SK-N-SH treated with all-trans-retinoic acid at 6 μM for 48 hours (cell line): ENCODE results near the gene ADAMTS18.
A peak's percentile ranks its signal among the peaks of the same experiment; 100 is the strongest.

ENCODE experiments used
- ATAC-seq: fragments of 200-7000 bp; cut with Tn5 transposase; 3 replicates; pipeline ENCODE4 v1.9.1; 2020; ENCODE audit warnings: mild to moderate bottlenecking, moderate library complexity
- ARNTL ChIP-seq: fragments of 450-650 bp; formaldehyde crosslinking; IDR thresholded peaks from 2 replicates; pipeline ENCODE4 v1.5.0; 2020; ENCODE audit warnings: low read depth, mild to moderate bottlenecking, moderate library complexity, borderline replicate concordance
- BACH2 ChIP-seq: fragments of 250-450 bp; sonication (Bioruptor Pico); IDR thresholded peaks from 2 replicates; pipeline ENCODE4 v1.9.0; 2021; ENCODE audit warnings: mild to moderate bottlenecking, borderline replicate concordance
- CSDC2 ChIP-seq: fragments of 250-450 bp; sonication (Bioruptor Pico); IDR thresholded peaks from 2 replicates; pipeline ENCODE4 v1.5.0; 2020; ENCODE audit warnings: mild to moderate bottlenecking, moderate library complexity
- ESRRG ChIP-seq: fragments of 250-450 bp; sonication (Bioruptor Pico); IDR thresholded peaks from 2 replicates; pipeline ENCODE4 v1.6.1; 2021; ENCODE audit warnings: mild to moderate bottlenecking
- GLIS3 ChIP-seq: fragments of 250-450 bp; sonication (Bioruptor Pico); IDR thresholded peaks from 2 replicates; pipeline ENCODE4 v1.5.0; 2020; ENCODE audit warnings: mild to moderate bottlenecking, moderate library complexity
- ISL1 ChIP-seq: fragments of 250-450 bp; sonication (Bioruptor Pico); IDR thresholded peaks from 2 replicates; pipeline ENCODE4 v2.1.2; 2022; ENCODE audit warnings: mild to moderate bottlenecking, moderate library complexity
- OSR1 ChIP-seq: fragments of 250-450 bp; sonication (Bioruptor Pico); IDR thresholded peaks from 2 replicates; pipeline ENCODE4 v1.8.0; 2022; ENCODE audit warnings: moderate library complexity, mild to moderate bottlenecking, inconsistent platforms
- PATZ1 ChIP-seq: fragments of 250-450 bp; sonication (Bioruptor Pico); IDR thresholded peaks from 2 replicates; pipeline ENCODE4 v1.8.0; 2020; ENCODE audit warnings: mild to moderate bottlenecking, moderate library complexity, borderline replicate concordance
- PPARA ChIP-seq: fragments of 250-450 bp; sonication (Bioruptor Pico); IDR thresholded peaks from 2 replicates; pipeline ENCODE4 v1.5.0; 2020; ENCODE audit warnings: mild to moderate bottlenecking, borderline replicate concordance
- RARB ChIP-seq: fragments of 250-450 bp; sonication (Bioruptor Pico); IDR thresholded peaks from 2 replicates; pipeline ENCODE4 v1.8.0; 2021; ENCODE audit warnings: mild to moderate bottlenecking, moderate library complexity
- SNAI2 ChIP-seq: fragments of 250-450 bp; sonication (Bioruptor Pico); IDR thresholded peaks from 2 replicates; pipeline ENCODE4 v1.5.0; 2020; ENCODE audit warnings: mild to moderate bottlenecking, moderate library complexity
- TCF4 ChIP-seq: fragments of 250-450 bp; sonication (Bioruptor Pico); IDR thresholded peaks from 2 replicates; pipeline ENCODE4 v1.8.0; 2021; ENCODE audit warnings: mild to moderate bottlenecking, moderate library complexity, borderline replicate concordance
- ZC3H10 ChIP-seq: fragments of 250-450 bp; sonication (Bioruptor Pico); IDR thresholded peaks from 2 replicates; pipeline ENCODE4 v1.5.1; 2021; ENCODE audit warnings: mild to moderate bottlenecking, moderate library complexity
- ZFP3 ChIP-seq: fragments of 250-450 bp; sonication (Bioruptor Pico); IDR thresholded peaks from 2 replicates; pipeline ENCODE4 v1.5.0; 2020; ENCODE audit warnings: mild to moderate bottlenecking, moderate library complexity
- ZNF70 ChIP-seq: fragments of 450-650 bp; formaldehyde crosslinking; IDR thresholded peaks from 2 replicates; pipeline ENCODE4 v1.5.0; 2020; ENCODE audit warnings: mild to moderate bottlenecking, moderate library complexity
- TF ChIP-seq, protein P1 (sequence below): fragments of 250-450 bp; sonication (Bioruptor Pico); IDR thresholded peaks from 2 replicates; pipeline ENCODE4 v1.5.1; 2021; ENCODE audit warnings: mild to moderate bottlenecking, moderate library complexity
- TF ChIP-seq, protein P2 (sequence below): fragments of 250-450 bp; sonication (Bioruptor Pico); IDR thresholded peaks from 2 replicates; pipeline ENCODE4 v1.5.1; 2020; ENCODE audit warnings: low read depth, mild to moderate bottlenecking, moderate library complexity
- TF ChIP-seq, protein P3 (sequence below): fragments of 250-450 bp; sonication (Bioruptor Pico); IDR thresholded peaks from 2 replicates; pipeline ENCODE4 v1.8.0; 2021; ENCODE audit warnings: low read depth, mild to moderate bottlenecking, moderate library complexity, borderline replicate concordance

Gene ADAMTS18

DNA sequence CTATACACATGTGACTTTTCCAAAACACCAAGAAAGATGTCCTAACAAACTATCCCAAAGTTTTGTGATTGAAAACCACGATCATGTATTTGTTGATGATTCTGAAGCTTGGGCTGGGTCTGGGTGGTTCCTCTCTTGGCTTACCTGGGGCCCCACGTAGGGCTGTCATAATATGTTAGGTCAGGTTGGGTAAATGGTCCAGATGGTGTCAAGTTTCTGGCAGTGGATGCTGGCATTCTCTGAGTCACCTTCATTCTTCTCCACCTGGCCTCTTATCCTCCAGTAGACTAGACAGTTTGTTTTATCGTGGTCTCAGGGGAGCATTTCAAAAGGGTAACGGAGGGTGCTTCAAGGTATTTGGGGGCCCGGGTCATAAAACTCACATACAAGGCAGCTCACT, 196.2 kb downstream of the ADAMTS18 start (continued):
- TF ChIP-seq, protein P1, sequence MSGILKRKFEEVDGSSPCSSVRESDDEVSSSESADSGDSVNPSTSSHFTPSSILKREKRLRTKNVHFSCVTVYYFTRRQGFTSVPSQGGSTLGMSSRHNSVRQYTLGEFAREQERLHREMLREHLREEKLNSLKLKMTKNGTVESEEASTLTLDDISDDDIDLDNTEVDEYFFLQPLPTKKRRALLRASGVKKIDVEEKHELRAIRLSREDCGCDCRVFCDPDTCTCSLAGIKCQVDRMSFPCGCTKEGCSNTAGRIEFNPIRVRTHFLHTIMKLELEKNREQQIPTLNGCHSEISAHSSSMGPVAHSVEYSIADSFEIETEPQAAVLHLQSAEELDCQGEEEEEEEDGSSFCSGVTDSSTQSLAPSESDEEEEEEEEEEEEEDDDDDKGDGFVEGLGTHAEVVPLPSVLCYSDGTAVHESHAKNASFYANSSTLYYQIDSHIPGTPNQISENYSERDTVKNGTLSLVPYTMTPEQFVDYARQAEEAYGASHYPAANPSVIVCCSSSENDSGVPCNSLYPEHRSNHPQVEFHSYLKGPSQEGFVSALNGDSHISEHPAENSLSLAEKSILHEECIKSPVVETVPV (CRISPR knock-in tag) = no peak
- TF ChIP-seq TCF4 (CRISPR knock-in tag) = no peak

DNA sequence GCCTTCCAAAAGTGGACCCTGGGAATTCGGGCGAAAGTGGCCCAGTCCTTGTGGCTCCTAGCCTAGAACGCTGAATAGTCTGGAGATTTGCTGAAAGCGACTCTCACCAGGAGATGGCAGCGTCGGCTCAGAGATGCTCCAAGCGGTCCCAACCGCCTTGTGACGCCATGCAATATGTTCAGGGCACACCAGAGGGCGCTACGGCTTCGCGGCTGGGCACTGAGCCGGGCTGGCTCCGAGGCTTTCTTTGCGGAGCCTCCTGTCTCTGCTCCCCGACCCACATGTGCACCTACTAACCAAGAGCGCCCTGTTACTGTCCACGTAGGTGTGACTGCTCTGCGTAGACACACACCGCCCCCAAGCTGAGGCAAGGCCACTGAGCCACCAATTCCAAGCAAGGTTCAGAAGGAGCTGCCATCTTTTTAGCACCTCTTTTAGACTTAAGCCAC, 198.7 kb downstream of the ADAMTS18 start:
- peak; percentile 98 for ATAC-seq
- TF ChIP-seq CSDC2 (peak; percentile 42; the same call in 1 of the 2 replicates), GLIS3 (CRISPR knock-in tag) (no peak)

GRCh38 chr16:77234611-77235010, 200.2 kb downstream of the ADAMTS18 start:
- TF ChIP-seq BACH2 (CRISPR knock-in tag) = no peak
- TF ChIP-seq SNAI2 (CRISPR knock-in tag) = no peak
- TF ChIP-seq ZFP3 (CRISPR knock-in tag) = no peak
- TF ChIP-seq, protein P2, sequence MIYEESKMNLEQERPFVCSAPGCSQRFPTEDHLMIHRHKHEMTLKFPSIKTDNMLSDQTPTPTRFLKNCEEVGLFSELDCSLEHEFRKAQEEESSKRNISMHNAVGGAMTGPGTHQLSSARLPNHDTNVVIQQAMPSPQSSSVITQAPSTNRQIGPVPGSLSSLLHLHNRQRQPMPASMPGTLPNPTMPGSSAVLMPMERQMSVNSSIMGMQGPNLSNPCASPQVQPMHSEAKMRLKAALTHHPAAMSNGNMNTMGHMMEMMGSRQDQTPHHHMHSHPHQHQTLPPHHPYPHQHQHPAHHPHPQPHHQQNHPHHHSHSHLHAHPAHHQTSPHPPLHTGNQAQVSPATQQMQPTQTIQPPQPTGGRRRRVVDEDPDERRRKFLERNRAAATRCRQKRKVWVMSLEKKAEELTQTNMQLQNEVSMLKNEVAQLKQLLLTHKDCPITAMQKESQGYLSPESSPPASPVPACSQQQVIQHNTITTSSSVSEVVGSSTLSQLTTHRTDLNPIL (CRISPR knock-in tag) = no peak
- TF ChIP-seq RARB (CRISPR knock-in tag) = no peak
- TF ChIP-seq ESRRG (CRISPR knock-in tag) = no peak
- TF ChIP-seq ISL1 = no peak
- no peak for TF ChIP-seq OSR1
- TF ChIP-seq CSDC2 = no peak
- TF ChIP-seq TCF4 (CRISPR knock-in tag) = no peak
- ATAC-seq = no peak

DNA sequence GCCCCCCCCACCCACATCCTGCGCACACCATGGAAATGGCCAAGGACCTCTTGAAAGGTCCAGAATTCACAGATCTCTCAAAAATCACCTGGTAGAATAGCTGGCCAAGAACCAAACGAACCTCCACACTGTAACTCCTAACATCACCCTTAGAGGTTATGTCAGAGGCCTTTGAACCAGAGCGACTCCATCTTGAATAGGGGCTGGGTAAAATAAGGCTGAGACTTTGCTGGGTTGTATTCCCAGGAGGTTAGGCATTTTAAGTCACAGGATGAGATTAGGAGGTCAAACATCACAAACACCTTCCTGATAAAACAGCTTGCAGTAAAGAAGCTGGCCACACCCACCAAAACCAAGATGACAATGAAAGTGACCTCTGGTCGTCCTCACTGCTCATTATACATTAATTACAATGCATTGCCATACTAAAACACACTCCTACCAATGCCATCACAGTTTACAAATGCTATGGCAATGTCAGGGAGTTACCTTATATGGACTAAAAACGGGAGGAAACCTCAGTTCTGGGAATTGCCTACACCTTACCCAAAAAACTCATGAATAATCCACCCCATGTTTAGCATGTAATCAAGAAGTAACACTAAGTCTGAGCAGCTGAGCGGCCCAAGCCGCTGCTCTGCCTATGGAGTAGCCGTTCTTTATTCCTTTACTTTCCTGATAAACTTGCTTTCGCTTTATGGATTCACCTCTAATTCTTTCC, 200.9 kb downstream of the ADAMTS18 start:
- no peak for ATAC-seq

More for the DNA sequence above, 200.9 kb downstream of the ADAMTS18 start:
- TF ChIP-seq ESRRG (CRISPR knock-in tag) (no peak), ZFP3 (CRISPR knock-in tag) (no peak), TCF4 (CRISPR knock-in tag) (no peak), OSR1 (no peak), PPARA (CRISPR knock-in tag) (no peak), ISL1 (no peak), ARNTL (CRISPR knock-in tag) (no peak), SNAI2 (CRISPR knock-in tag) (no peak), ZNF70 (CRISPR knock-in tag) (no peak), PATZ1 (CRISPR knock-in tag) (no peak), ZC3H10 (no peak)
- TF ChIP-seq, protein P3, sequence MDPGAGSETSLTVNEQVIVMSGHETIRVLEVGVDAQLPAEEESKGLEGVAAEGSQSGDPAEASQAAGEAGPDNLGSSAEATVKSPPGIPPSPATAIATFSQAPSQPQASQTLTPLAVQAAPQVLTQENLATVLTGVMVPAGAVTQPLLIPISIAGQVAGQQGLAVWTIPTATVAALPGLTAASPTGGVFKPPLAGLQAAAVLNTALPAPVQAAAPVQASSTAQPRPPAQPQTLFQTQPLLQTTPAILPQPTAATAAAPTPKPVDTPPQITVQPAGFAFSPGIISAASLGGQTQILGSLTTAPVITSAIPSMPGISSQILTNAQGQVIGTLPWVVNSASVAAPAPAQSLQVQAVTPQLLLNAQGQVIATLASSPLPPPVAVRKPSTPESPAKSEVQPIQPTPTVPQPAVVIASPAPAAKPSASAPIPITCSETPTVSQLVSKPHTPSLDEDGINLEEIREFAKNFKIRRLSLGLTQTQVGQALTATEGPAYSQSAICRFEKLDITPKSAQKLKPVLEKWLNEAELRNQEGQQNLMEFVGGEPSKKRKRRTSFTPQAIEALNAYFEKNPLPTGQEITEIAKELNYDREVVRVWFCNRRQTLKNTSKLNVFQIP = no peak
- TF ChIP-seq, protein P2 (CRISPR knock-in tag) = no peak
- TF ChIP-seq, all 23 proteins: peak for 0
